ENCODE results near the gene TKFC.
A peak's percentile ranks its signal among the peaks of the same experiment; 100 is the strongest.
"Not testable (repeated sequence)": the region's sequence is repeated elsewhere in the genome, so short reads cannot be mapped to it uniquely, and the experiment has no call there.

TKFC gene

GRCh38 chr11:61368646-61369045 is 35.6 kb downstream of the TKFC start:
- no peak for DNase-seq (ENCODE audit: low spot score)

- DNase-seq (ENCODE audit: low spot score) = no peak
Observed at GRCh38 chr11:61369372-61370348, 36.6 kb downstream of the TKFC start.

DNA sequence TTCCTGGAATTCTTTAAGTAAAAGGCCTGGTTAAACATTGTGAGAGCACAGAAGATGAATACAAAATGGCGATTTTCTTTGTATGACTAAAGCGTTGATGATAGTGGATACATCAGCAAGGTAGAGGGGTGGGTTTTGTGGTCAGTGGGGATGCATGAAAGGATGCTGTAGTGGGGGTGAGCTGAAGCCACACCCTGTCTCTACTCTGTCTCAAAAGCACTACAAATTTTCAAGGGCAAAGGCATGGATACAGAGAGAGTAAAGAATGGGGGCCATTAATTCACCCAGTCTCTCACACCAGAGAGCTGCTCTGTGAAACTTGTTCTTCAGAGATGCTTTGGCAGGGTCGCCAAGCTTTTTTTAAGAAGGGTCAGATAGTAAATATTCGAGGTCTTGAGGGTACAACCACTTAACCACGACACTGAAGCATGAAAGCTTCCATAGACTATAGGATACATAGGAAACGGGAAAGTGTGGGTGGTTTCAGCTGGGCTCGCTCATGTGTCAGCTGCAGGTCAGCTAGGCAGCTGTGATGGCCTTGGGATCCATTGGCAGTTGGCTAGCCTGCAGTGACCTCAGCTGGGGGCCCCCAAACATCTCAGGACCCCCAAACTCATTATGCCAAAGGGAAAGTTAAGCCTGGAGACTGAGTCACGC is 37.4 kb downstream of the TKFC start:
- no peak for DNase-seq (ENCODE audit: low spot score)

GRCh38 chr11:61372659-61373420 is 39.8 kb downstream of the TKFC start:
- DNase-seq (ENCODE audit: low spot score) = no peak

- no peak for DNase-seq (ENCODE audit: low spot score)
Observed at GRCh38 chr11:61375761-61376108, 42.7 kb downstream of the TKFC start.

DNA sequence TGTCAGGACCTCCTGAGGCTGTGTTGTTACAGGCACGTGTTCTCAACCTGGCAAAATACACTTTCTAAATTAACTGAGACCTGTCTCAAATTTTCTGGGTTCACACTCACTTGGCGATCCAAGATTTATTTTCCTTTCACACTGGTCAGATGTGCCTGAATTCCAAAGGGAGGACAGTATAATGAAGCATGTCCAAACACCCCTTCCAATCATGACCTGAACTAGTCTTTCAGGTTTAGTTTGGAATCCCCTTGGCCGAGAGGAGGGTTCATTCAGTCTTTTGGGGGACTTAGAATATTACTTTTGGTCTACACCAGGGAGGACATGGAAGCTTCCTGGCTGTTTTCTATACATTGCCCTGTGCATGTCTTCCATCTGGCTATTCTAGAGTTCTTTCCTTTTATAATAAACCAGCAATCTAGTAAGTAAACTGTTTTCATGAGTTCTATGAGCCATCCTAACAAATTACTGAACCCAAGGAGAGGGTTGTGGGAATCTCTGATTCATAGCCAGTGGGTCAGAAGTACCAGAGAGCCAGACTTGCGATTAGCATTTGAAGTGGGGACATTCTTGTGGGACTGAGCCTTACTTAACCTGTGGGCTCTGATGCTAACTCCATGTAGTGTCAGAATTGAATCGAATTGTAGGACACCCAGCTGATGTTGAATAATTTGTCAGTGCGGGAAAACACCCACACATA is 44.6 kb downstream of the TKFC start:
- DNase-seq (ENCODE audit: low spot score) = no peak

DNA sequence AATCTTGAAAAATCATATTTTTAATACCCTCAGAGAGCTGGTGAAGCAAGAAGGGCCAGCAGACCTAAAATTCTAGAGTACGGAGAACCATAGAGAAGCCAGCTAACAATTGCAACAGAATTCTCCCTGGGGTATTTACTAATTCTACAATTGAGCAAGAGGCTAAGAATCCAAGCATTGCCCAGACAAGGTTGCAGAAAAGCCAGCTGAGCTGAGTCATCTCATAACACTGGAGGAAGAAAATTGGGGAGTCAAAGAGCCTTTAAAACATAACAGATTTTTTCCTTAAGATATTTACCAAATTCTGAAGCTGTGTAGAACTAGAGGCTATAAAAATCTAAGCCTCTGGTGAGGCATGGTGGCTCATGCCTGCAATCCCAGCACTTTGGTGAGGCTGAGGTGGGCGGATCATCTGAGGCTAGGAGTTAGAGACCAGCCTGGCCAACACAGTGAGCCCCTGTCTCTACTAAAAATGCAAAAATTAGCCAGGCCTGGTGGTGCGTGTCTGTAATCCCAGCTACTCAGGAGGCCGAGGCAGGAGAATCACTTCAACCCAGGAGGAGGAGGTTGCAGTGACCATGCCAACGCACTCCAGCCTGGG is 45.8 kb downstream of the TKFC start:
- peak; percentile 56 for DNase-seq (ENCODE audit: low spot score)

DNA sequence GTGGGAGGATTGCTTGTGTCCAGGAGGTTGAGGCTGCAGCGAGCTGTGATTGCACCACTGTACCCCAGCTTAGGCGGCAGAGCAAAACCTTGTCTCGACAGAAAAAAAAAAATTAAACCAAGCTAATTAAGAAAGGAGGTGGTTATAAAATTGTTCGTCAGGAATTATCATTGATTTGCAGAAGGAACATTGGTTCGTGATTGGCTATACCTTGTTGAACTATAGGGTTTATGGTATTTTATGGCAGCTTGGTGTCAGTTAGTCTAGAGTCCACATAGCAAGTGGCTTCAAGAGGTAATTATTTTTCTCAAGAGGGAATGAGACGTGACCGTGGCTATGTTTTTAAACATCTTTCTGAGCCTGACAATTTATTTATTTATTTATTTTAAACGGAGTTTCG is 47.9 kb downstream of the TKFC start:
- no peak for DNase-seq (ENCODE audit: low spot score)

- DNase-seq (ENCODE audit: low spot score) = not testable (repeated sequence)
Observed at GRCh38 chr11:61383859-61384258, 50.8 kb downstream of the TKFC start.

DNA sequence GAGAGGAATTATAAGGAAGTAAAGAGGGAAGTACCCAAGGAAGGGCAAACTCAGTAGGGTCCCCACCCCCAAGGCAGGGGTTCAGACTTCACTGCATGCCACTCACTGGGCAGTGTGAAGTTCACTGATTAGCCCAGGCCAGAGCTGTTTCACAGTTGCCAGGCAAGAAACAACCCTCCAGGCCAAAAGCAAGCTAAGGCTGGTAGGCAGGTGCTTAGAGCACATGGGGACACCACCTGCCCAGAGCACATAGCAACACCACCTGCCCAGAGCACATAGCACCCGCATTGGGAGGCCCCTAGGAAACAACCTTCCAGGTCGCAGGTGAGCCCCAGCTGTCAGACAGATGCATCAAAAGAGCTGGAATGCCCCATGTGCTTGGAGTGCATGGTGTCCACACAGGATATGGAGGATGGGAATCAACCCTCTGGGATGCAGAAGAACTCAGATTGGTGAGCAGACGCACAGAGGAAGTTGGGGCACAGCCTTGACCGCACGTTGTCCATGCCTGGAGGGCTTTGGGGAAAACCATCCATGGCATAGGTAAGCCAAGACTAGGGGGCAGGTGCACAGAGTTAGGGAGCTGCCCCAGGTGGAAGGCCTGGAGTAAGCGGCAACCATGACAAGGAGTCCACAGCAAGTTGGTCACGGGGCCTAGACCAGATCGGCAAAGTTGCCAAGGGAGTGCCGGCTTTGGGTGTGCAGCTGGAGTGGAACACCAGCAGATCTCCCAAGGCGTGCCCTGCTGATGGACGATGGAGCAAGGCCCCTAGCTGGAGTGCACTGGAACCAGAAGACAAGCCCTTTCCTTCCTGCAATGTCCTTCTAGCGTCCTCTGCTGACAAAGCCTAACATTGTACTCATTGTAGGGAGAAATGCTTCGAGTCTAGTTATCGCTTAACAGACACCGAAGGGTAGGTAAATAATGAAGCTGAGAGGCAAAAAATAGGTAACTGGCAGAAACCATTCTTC is 51.5 kb downstream of the TKFC start:
- no peak for DNase-seq (ENCODE audit: low spot score)

DNA sequence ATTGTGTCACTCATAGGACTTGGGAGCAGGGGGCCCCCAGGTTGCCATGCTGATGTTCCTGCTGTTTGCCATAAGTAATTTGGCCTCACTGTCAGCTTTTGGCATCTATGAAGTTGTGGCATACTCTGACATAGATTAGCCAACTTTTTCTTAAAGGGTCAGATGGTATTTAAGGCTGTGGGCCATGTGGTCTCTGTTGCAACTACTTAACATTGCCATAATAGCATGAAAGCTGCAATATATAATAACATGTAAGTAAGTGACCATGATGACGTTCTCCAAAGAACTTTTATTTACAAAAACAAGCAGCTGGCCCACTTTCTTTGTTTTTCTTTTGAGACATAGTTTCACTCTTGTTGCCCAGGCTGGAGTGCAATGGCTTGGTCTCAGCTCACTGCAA is 57.1 kb downstream of the TKFC start:
- no peak for DNase-seq (ENCODE audit: low spot score)

GRCh38 chr11:61392981-61393595 is 60.1 kb downstream of the TKFC start:
- DNase-seq (ENCODE audit: low spot score) = no peak
